Upper lobe of left lung (tissue), 4 donors: ENCODE data around the gene MYO3A.

ENCODE experiments used
- EP300 ChIP-seq, 4 donors: sonication (generic); formaldehyde crosslinking; IDR thresholded peaks; one replicate each; pipeline ENCODE4 v1.5.1; 2017; ENCODE audit warnings: antibody characterized with exemption in 4 of 4, control low read depth in 2 of 4
- POLR2A ChIP-seq, 4 donors: fragments of 450-650 bp; IDR thresholded peaks; one replicate each; pipeline ENCODE4 v1.5.1; 2016 to 2017; ENCODE audit warnings: antibody characterized with exemption in 4 of 4, mild to moderate bottlenecking in 2 of 4
- TF ChIP-seq, protein P1 (sequence below), 6 experiments: fragments of 450-650 bp in 4 of 6; fragments of 200-600 bp in 2 of 6; sonication (generic) in 2 of 6; IDR thresholded peaks; one replicate each; pipeline ENCODE4 v1.5.1; 2016 to 2019; ENCODE audit warnings: antibody characterized with exemption in 6 of 6

DNA sequence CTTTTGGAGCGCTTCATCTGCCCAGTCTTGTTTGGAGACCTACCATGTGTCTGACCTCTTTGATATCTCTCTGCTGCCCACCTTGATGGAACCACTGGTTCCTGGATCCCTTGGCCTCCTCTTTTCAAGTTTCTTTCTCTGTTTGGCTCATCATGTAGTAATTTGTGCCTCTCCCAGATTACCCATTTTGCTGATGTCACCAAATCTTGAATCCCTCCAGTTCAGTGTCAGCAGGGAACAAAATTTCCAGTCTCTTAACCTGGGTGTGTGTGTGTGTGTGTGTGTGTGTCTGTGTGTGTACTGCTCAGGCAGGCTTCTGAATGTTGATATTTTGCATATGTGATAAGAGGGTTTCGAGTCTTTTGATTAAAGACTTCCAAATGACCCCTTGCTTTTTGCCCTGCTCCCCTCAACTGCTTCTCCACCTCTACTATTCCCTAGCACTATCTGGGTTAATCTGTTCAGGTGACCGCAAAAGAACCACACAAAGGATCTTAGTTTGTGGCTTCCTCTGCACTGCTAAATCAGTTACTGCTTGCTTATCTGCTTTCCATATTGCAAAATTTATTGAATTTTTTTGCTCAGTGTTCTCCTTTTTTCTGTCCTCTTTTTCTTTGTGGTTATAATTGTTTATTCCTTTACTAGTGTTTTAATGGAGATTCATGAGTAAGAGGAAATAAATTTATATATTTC lies 25.7 kb downstream of the MYO3A start:
- no peak for TF ChIP-seq POLR2A (IDR thresholded peaks at IDR 0.05)
- TF ChIP-seq EP300 (IDR thresholded peaks at IDR 0.05), result no peak
- TF ChIP-seq, protein P1, sequence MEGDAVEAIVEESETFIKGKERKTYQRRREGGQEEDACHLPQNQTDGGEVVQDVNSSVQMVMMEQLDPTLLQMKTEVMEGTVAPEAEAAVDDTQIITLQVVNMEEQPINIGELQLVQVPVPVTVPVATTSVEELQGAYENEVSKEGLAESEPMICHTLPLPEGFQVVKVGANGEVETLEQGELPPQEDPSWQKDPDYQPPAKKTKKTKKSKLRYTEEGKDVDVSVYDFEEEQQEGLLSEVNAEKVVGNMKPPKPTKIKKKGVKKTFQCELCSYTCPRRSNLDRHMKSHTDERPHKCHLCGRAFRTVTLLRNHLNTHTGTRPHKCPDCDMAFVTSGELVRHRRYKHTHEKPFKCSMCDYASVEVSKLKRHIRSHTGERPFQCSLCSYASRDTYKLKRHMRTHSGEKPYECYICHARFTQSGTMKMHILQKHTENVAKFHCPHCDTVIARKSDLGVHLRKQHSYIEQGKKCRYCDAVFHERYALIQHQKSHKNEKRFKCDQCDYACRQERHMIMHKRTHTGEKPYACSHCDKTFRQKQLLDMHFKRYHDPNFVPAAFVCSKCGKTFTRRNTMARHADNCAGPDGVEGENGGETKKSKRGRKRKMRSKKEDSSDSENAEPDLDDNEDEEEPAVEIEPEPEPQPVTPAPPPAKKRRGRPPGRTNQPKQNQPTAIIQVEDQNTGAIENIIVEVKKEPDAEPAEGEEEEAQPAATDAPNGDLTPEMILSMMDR (IDR thresholded peaks at IDR 0.05), result no peak
